ENCODE data around the gene CAV1. TPM values are rescaled to one million over a fixed set of nuclear protein-coding genes. Genes with fewer than 3 reads are reported as not detected.

Gene CAV1
- total RNA-seq, 1 donor from 2014 or later = 531 TPM

DNA sequence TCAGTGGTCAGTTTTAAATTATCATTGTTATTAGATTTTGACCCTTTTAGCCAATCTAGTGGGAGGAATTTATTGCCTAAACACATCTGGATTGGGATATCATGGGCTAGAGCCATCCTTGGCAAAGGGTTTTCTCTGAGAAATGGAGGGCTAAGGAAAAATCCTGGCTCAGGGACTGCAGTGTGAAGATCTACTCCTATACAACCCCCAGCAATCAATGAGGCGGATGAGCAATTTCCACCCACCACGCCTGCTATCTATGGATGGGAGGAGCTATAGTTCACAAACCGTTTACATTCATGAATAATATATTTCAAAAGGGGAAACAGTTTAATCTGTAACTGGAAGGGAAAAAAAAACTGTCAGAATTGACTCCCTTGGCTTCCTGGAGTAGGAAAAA, 2.7 kb downstream of the CAV1 start:
- H3K4me1 ChIP-seq = peaks cover 27% of the 10 kb centered on the region

DNA sequence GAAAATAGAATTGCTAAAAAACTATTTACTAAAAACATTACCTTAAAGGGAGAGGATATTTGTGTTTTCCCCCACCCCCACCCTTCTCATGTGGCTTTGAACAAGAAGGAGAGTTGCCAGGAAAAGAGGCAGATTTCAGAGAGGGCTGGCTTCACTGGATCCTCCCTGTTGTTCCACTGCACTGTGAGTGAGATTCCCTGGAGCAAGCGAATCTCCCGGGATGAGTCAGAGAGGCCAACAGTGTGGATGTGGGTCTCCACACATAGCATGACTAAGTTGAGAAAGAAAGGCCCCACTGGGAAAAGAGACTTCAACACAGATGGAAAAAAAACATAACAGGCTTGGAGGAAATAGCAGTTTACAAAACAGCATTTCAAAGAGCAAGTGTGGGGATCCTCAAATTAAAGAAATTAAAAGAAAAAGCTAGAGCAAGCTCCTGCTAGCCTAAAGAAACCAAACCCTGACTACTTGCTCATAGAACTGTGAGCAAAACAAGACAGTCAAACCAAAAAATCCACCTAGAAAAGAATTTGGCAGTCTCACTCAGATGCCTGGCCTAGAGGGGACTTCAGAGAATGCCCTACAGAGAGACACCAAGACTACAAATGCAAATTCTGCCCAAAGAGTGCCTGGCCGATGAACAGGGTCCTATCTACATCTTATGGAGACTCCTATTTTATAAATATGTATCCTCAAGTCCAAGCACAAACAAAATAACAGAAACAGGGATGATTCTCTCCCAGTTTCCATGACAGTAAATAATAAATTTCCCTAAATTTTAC, 3.4 kb downstream of the CAV1 start:
- TF ChIP-seq, protein P1, sequence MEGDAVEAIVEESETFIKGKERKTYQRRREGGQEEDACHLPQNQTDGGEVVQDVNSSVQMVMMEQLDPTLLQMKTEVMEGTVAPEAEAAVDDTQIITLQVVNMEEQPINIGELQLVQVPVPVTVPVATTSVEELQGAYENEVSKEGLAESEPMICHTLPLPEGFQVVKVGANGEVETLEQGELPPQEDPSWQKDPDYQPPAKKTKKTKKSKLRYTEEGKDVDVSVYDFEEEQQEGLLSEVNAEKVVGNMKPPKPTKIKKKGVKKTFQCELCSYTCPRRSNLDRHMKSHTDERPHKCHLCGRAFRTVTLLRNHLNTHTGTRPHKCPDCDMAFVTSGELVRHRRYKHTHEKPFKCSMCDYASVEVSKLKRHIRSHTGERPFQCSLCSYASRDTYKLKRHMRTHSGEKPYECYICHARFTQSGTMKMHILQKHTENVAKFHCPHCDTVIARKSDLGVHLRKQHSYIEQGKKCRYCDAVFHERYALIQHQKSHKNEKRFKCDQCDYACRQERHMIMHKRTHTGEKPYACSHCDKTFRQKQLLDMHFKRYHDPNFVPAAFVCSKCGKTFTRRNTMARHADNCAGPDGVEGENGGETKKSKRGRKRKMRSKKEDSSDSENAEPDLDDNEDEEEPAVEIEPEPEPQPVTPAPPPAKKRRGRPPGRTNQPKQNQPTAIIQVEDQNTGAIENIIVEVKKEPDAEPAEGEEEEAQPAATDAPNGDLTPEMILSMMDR (IDR thresholded peaks at IDR 0.05) = no peak
- Histone ChIP-seq H3K36me3 (peaks cover 8% of the 10 kb centered on the region), H3K27ac (peak overlapping the region; percentile 92), H3K4me1 (peaks cover 27% of the 10 kb centered on the region), H3K27me3 (ENCODE audit: low read depth) (peaks cover 10% of the 10 kb centered on the region), H3K9me3 (no peaks in the 10 kb centered on the region), H3K4me3 (peak overlapping the region; percentile 76)
- intact Hi-C loops (cut with DNase I) = loop anchor here (10.0 kb wide), 1 partner anchor 263 kb away; no protein-coding TSS in a partner anchor
- DNase-seq = no peak
- no peak for ATAC-seq

More for the DNA sequence above, 2.7 kb downstream of the CAV1 start:
- no peak for ATAC-seq
- peak overlapping the region; percentile 92 for H3K27ac ChIP-seq
- TF ChIP-seq, protein P1 (IDR thresholded peaks at IDR 0.05) = no peak
- no peaks in the 10 kb centered on the region for H3K9me3 ChIP-seq
- peak overlapping the region; percentile 76 for H3K4me3 ChIP-seq
- peaks cover 10% of the 10 kb centered on the region for H3K27me3 ChIP-seq (ENCODE audit: low read depth)
- no peak for DNase-seq
- intact Hi-C loops (cut with DNase I) = loop anchor here (10.0 kb wide), 1 partner anchor 263 kb away; no protein-coding TSS in a partner anchor
- peaks cover 8% of the 10 kb centered on the region for H3K36me3 ChIP-seq

DNA sequence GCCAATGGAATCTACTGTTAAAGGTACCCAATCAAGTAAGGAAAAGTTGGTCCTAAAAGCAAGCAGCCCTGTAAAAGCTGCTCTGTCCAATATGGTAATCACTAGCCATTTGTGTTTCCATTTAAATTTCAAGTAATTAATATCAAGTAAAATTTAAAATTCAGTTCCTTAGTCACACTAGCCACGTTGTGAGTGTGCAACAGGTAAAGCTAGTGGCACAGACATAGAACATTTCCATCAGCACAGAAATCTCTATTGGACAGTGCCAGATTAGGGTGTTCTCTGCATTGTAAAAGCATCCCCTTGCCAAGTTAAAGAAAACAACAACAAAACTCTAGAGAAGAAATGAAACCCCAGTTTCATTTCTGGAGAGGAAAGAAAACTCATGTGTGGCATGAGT, 4.4 kb downstream of the CAV1 start:
- Histone ChIP-seq H3K4me1 (peaks cover 26% of the 10 kb centered on the region), H3K36me3 (peaks cover 8% of the 10 kb centered on the region), H3K9me3 (no peaks in the 10 kb centered on the region), H3K27ac (peak overlapping the region; percentile 92), H3K4me3 (peak overlapping the region; percentile 76), H3K27me3 (ENCODE audit: low read depth) (peaks cover 10% of the 10 kb centered on the region)
- DNase-seq (no peak), ATAC-seq (no peak)
- intact Hi-C loops (cut with DNase I) = loop anchor here (10.0 kb wide), 1 partner anchor 264 kb away; no protein-coding TSS in a partner anchor
- TF ChIP-seq, protein P1 (IDR thresholded peaks at IDR 0.05) = no peak

DNA sequence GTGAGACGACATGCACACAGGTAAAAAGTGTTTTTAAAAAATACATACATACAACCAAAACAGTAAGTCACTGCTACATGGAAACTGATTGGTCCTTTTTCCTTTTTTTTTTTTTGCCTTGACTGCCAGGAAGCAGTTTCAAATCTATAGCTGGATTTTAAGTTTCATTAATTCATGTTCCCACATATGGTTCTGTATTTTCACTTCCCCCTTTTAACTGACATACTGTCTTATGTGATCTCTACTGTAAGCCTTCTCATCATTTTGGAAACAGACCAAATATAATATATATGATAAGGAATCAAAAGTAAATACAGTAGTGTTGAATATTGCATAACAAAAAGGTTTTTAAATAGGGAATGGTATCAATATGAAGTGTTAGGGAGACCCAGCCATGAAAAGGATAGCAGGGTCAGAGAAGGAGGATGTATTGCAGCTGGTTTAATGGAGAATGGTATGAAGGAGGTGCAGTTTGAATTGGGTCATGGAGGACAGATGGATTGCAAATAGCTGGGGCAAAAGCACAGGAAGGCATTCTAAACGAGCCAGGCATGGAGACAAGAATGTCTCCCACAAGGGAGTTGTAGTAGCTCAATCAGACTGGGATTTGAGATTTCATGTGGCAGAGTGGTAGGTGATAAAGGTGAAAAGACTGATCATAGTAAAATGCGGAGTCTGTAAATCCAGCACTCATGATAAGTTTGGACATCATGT, 5.4 kb downstream of the CAV1 start:
- ATAC-seq = no peak
- TF ChIP-seq, protein P1 (IDR thresholded peaks at IDR 0.05) = no peak
- Histone ChIP-seq H3K4me3 (peak overlapping the region; percentile 76), H3K9me3 (no peaks in the 10 kb centered on the region), H3K4me1 (peaks cover 28% of the 10 kb centered on the region), H3K27ac (peak overlapping the region; percentile 92), H3K36me3 (peaks cover 12% of the 10 kb centered on the region), H3K27me3 (ENCODE audit: low read depth) (peaks cover 4% of the 10 kb centered on the region)
- intact Hi-C loops (cut with DNase I) = no loop called here
- no peak for DNase-seq

DNA sequence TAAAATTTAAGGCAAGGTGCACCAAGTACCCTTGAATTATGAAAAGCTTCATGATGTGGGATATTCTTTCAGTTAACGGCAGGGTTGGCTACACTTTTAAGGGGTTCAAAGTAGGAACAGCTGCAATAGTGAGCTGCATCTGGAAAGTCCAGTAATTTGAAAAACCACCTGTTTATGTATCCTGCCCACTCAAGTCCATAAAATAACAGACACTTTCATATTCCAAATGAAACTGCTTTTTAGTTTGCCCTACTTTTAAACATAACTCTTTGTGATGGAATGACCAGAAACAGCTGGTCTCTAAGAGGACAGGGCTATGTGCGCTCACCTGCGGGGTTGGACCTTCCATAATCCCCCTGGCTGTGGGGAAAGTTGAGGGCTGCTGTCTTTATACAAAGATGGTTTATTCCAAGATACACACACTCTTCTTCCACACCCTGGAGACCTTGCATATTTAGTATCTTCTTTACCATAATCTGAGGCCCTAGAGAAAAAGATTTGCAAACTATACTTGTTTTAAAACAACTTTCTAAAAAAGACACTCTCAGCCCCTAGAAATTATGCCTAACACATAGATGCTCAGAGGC, 7.4 kb downstream of the CAV1 start:
- Histone ChIP-seq H3K27me3 (ENCODE audit: low read depth) (no peaks in the 10 kb centered on the region), H3K36me3 (peaks cover 24% of the 10 kb centered on the region), H3K27ac (peak overlapping the region; percentile 42), H3K4me1 (peaks cover 26% of the 10 kb centered on the region), H3K4me3 (peak overlapping the region; percentile 76), H3K9me3 (no peaks in the 10 kb centered on the region)
- ATAC-seq = no peak
- no peak for DNase-seq
- intact Hi-C loops (cut with DNase I) = no loop called here
- TF ChIP-seq, protein P1 (IDR thresholded peaks at IDR 0.05) = no peak
